K562 (cell line): ENCODE data around the gene ABHD17B.

Experiments used
- HNRNPUL1 ChIP-seq: fragments of 200-400 bp; formaldehyde crosslinking; IDR thresholded peaks from 2 replicates; pipeline ENCODE4 v1.6.1; 2017; ENCODE audit warnings: low read length
- KLF13 ChIP-seq: fragments of 450-650 bp; IDR thresholded peaks from 2 replicates; pipeline ENCODE4 v1.6.1; 2016; ENCODE audit warnings: missing genetic modification characterization, low read depth, mild to moderate bottlenecking, missing compliant biosample characterization, moderate library complexity, borderline replicate concordance
- LARP7 ChIP-seq: fragments of 450-650 bp; IDR thresholded peaks from 2 replicates; pipeline ENCODE4 v1.6.1; 2016
- MLLT1 ChIP-seq, 2 experiments: fragments of 450-650 bp; IDR thresholded peaks; 2 replicates each; pipeline ENCODE4 v1.6.1; 2016
- NBN ChIP-seq: fragments of 450-650 bp; IDR thresholded peaks from 2 replicates; pipeline ENCODE4 v1.6.1; 2016; ENCODE audit warnings: low read depth, mild to moderate bottlenecking
- NFIC ChIP-seq: fragments of 450-650 bp; IDR thresholded peaks from 2 replicates; pipeline ENCODE4 v1.6.1; 2017; ENCODE audit warnings: mild to moderate bottlenecking, inconsistent platforms
- PKNOX1 ChIP-seq: fragments of 450-650 bp; IDR thresholded peaks from 2 replicates; pipeline ENCODE4 v1.6.1; 2016
- POU5F1 ChIP-seq: fragments of 150-350 bp; IDR thresholded peaks from 2 replicates; pipeline ENCODE4 v1.6.1; 2014; ENCODE audit warnings: borderline replicate concordance, low read length, low read depth, mild to moderate bottlenecking; ENCODE audit not compliant: partially characterized antibody
- PRPF4 ChIP-seq: fragments of 200-400 bp; formaldehyde crosslinking; IDR thresholded peaks from one replicate; pipeline ENCODE4 v1.6.1; 2017; ENCODE audit warnings: low read length, low read depth, mild to moderate bottlenecking; ENCODE audit not compliant: insufficient read depth, poor library complexity, severe bottlenecking
- RAD21 ChIP-seq, 2 experiments: fragments of 250-450 bp in 1 of 2; fragments of 450-650 bp in 1 of 2; sonication (Bioruptor Pico) in 1 of 2; formaldehyde crosslinking in 1 of 2; IDR thresholded peaks in 1 of 2; conservative IDR thresholded peaks in 1 of 2; 2 replicates each; pipeline versions ENCODE4 v1.4.0 to v1.8.0; 2020 to 2022; ENCODE audit warnings: mild to moderate bottlenecking in 2 of 2, moderate library complexity in 1 of 2
- RBM39 ChIP-seq: fragments of 200-400 bp; formaldehyde crosslinking; optimal IDR thresholded peaks from 2 replicates; pipeline ENCODE3; 2018; ENCODE audit warnings: low read depth, low read length
- U2AF2 ChIP-seq: fragments of 200-400 bp; formaldehyde crosslinking; optimal IDR thresholded peaks from 2 replicates; pipeline ENCODE3; 2017; ENCODE audit warnings: low read depth, mild to moderate bottlenecking, low read length

DNA sequence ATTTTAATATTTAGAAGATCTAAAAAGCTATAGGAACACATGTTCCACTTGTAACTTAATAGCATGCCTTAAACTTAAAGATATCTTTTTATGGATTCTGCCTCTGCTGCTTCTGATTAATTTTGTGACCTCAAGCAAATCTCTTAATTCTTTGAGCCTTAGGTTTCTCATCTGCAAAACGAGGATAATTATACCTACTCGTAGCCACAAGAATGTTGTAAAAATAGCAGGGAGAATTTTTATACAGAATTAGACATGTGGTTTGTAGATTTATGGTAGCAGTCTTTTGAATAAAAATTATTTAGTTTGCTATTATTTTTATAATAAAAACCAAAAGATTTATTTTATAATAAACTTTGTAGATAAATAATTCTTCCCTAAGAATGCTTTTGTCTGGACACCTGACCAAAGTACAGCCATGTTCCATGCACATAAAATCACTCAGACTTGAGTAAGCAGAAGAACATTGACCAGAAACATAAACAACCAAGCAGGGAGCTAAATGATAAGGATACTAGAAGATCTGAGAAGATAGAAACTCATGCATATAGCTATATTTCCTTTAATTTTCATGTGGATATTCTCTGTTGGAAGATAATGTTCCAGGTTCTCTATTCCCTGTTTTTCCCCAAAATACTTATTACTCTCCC, 18.9 kb upstream of the ABHD17B start:
- no peak for TF ChIP-seq MLLT1 (IDR thresholded peaks at IDR 0.05)
- TF ChIP-seq NFIC = no peak
- no peak for TF ChIP-seq LARP7
- no peak for TF ChIP-seq POU5F1
- TF ChIP-seq HNRNPUL1 = no peak
- TF ChIP-seq U2AF2 = no peak
- TF ChIP-seq KLF13 (tag) = no peak
- TF ChIP-seq NBN = no peak
- no peak for TF ChIP-seq PKNOX1
- TF ChIP-seq RAD21 (CRISPR knock-in tag; conservative IDR thresholded peaks at IDR 0.05 in 1 of 2, IDR thresholded peaks at IDR 0.05 in 1 of 2) = no peak
- no peak for TF ChIP-seq RBM39
- TF ChIP-seq PRPF4 = no peak
